ENCODE measurements around the gene IRF5. TPM values are rescaled to one million over a fixed set of nuclear protein-coding genes. Genes with fewer than 3 reads are reported as not detected.

IRF5 gene
- total and polyA plus RNA-seq, 2 donors (not counting 1 experiment from before 2014, with no cell fraction given), result 91.3 to 135 TPM

GRCh38 chr7:128888039-128888755 is 49.5 kb upstream of the IRF5 start:
- TF ChIP-seq EZH2 (IDR thresholded peaks at IDR 0.05; ENCODE audit: borderline replicate concordance, insufficient read depth, low read depth, low read length, poor library complexity, severe bottlenecking) (no peak), CTCF (IDR thresholded peaks at IDR 0.05) (no peak)
- no peaks in the 10 kb centered on the region for H4K20me1 ChIP-seq (ENCODE audit: control insufficient read depth, insufficient read depth, low read length, poor library complexity, severe bottlenecking)
- no peaks in the 10 kb centered on the region for H3K9me3 ChIP-seq (ENCODE audit: control extremely low read depth in 1 of 3, control insufficient read depth in 2 of 3, insufficient read depth in 1 of 3, low read length in 2 of 3)
- H3K79me2 ChIP-seq (ENCODE audit: control insufficient read depth, insufficient read depth, low read length), result no peaks in the 10 kb centered on the region
- ATAC-seq (ENCODE audit: low read depth), result no peak
- POLR2A ChIA-PET, result no interaction called here
- peaks cover 7% of the 10 kb centered on the region for H3K4me1 Mint-ChIP-seq
- no peaks in the 10 kb centered on the region for H3K36me3 ChIP-seq (replicated peaks in 1 of 2; ENCODE audit: control extremely low read depth in 1 of 2, control insufficient read depth in 1 of 2, extremely low read depth in 1 of 2, insufficient read depth in 2 of 2, low read length in 1 of 2)
- intact Hi-C loops (cut with micrococcal nuclease), result no loop called here
- no peaks in the 10 kb centered on the region for H3K9me3 Mint-ChIP-seq (ENCODE audit: insufficient read depth)
- whole genome bisulfite sequencing (ENCODE audit: insufficient coverage), result 92% methylated on average over 4 of the region's 7 CpGs
- H3K9ac ChIP-seq (ENCODE audit: low read length), result no peak overlapping the region
- DNase-seq, result no peak
- H3K27me3 Mint-ChIP-seq, result peaks cover 13% of the 10 kb centered on the region
- H3K27ac Mint-ChIP-seq, result no peak overlapping the region
- no peak overlapping the region for H2AFZ ChIP-seq (ENCODE audit: insufficient read depth, low read depth, low read length, poor library complexity, severe bottlenecking)
- H3K4me3 Mint-ChIP-seq, result no peak overlapping the region
- no peak overlapping the region for H3K27ac ChIP-seq (ENCODE audit: low read length in 2 of 2)
- H3K27me3 ChIP-seq (replicated peaks in 1 of 4; ENCODE audit: control extremely low read depth in 1 of 4, control insufficient read depth in 3 of 4, insufficient read depth in 4 of 4, low read length in 3 of 4), result peaks cover 0 to 48% (median 7%) of the 10 kb centered on the region in 4 experiments
- H3K4me2 ChIP-seq (replicated peaks; ENCODE audit: low read depth, low read length, poor library complexity, severe bottlenecking), result no peak overlapping the region
- CTCF ChIA-PET, result interaction anchor here (0.6 kb wide), 1 partner anchor 108 kb away, joined by 3 read pairs; no protein-coding TSS in a partner anchor
- H3K4me3 ChIP-seq (ENCODE audit: control extremely low read depth in 1 of 5, extremely low read depth in 1 of 5, insufficient read depth in 1 of 5, low read depth in 2 of 5, low read length in 4 of 5), result no peak overlapping the region
- H3K4me1 ChIP-seq (ENCODE audit: control insufficient read depth in 2 of 2, insufficient read depth in 2 of 2, low read length in 2 of 2), result peaks cover 12 to 13% of the 10 kb centered on the region in 2 donors

- CTCF ChIA-PET, result no interaction called here
- peaks cover 12 to 13% of the 10 kb centered on the region in 2 donors for H3K4me1 ChIP-seq (ENCODE audit: control insufficient read depth in 2 of 2, insufficient read depth in 2 of 2, low read length in 2 of 2)
- H3K9me3 ChIP-seq (ENCODE audit: control extremely low read depth in 1 of 3, control insufficient read depth in 2 of 3, insufficient read depth in 1 of 3, low read length in 2 of 3), result no peaks in the 10 kb centered on the region
- 89% methylated on average over 4 of the region's 11 CpGs for WGBS (ENCODE audit: insufficient coverage)
- peaks cover 7% of the 10 kb centered on the region for H3K4me1 Mint-ChIP-seq
- H3K4me3 Mint-ChIP-seq, result no peak overlapping the region
- H3K79me2 ChIP-seq (ENCODE audit: control insufficient read depth, insufficient read depth, low read length), result no peaks in the 10 kb centered on the region
- H3K9me3 Mint-ChIP-seq (ENCODE audit: insufficient read depth), result no peaks in the 10 kb centered on the region
- peaks cover 13% of the 10 kb centered on the region for H3K27me3 Mint-ChIP-seq
- TF ChIP-seq CTCF (IDR thresholded peaks at IDR 0.05) (no peak), EZH2 (IDR thresholded peaks at IDR 0.05; ENCODE audit: borderline replicate concordance, insufficient read depth, low read depth, low read length, poor library complexity, severe bottlenecking) (no peak)
- H3K27ac Mint-ChIP-seq, result no peak overlapping the region
- H3K4me3 ChIP-seq (ENCODE audit: control extremely low read depth in 1 of 5, extremely low read depth in 1 of 5, insufficient read depth in 1 of 5, low read depth in 2 of 5, low read length in 4 of 5), result no peak overlapping the region
- H3K9ac ChIP-seq (ENCODE audit: low read length), result no peak overlapping the region
- H3K27ac ChIP-seq (ENCODE audit: low read length in 2 of 2), result no peak overlapping the region
- POLR2A ChIA-PET, result no interaction called here
- H3K36me3 ChIP-seq (replicated peaks in 1 of 2; ENCODE audit: control extremely low read depth in 1 of 2, control insufficient read depth in 1 of 2, extremely low read depth in 1 of 2, insufficient read depth in 2 of 2, low read length in 1 of 2), result no peaks in the 10 kb centered on the region
- peaks cover 0 to 48% (median 7%) of the 10 kb centered on the region in 4 experiments for H3K27me3 ChIP-seq (replicated peaks in 1 of 4; ENCODE audit: control extremely low read depth in 1 of 4, control insufficient read depth in 3 of 4, insufficient read depth in 4 of 4, low read length in 3 of 4)
- intact Hi-C loops (cut with micrococcal nuclease), result no loop called here
- no peaks in the 10 kb centered on the region for H4K20me1 ChIP-seq (ENCODE audit: control insufficient read depth, insufficient read depth, low read length, poor library complexity, severe bottlenecking)
- no peak for ATAC-seq (ENCODE audit: low read depth)
- DNase-seq, result no peak
- no peak overlapping the region for H2AFZ ChIP-seq (ENCODE audit: insufficient read depth, low read depth, low read length, poor library complexity, severe bottlenecking)
- no peak overlapping the region for H3K4me2 ChIP-seq (replicated peaks; ENCODE audit: low read depth, low read length, poor library complexity, severe bottlenecking)
Observed at GRCh38 chr7:128888756-128889095, 49.0 kb upstream of the IRF5 start.

All from B cell (primary cell).